HepG2 (cell line): ENCODE results near the gene TSEN54. TPM values are rescaled to one million over a fixed set of nuclear protein-coding genes. Genes with fewer than 3 reads are reported as not detected.

Experiments used
- ATAC-seq: fragments of 200-7000 bp; cut with Tn5 transposase; 3 replicates; pipeline ENCODE4 v1.9.1; 2020; ENCODE audit warnings: mild to moderate bottlenecking, moderate library complexity
- BruUV-seq: library from RNA; stranded (reverse); fragments of 400-500 nt; replicated peaks from 2 replicates; lab custom pipeline; 2021; lab: Mats Ljungman, UMichigan
- CTCF ChIA-PET: fragments of 300-600 bp; formaldehyde crosslinking; extraction: SDS; loops from one replicate; lab custom pipeline; 2021; ENCODE audit warnings: low total read pairs, inconsistent platforms, low intra/inter-chr PET ratio; lab: Yijun Ruan, JAX
- POLR2A ChIA-PET: fragments of 350-600 bp; sonication (Branson Sonifier 250); formaldehyde crosslinking; loops from one replicate; lab custom pipeline; 2020; ENCODE audit warnings: antibody characterized with exemption, inconsistent platforms; lab: Yijun Ruan, JAX
- DNase-seq: peaks from one replicate; pipeline ENCODE4 v3.0.0-alpha.2; 2015; ENCODE audit warnings: low spot score
- FAIRE-seq: peaks from 3 replicates; lab custom pipeline; 2011; peaks lifted over from hg19 to GRCh38; lab: Jason Lieb, UNC
- H2AFZ ChIP-seq: one replicate; pipeline ENCODE4 v1.6.1; 2011; ENCODE audit warnings: low read length, inconsistent platforms
- H3K27ac ChIP-seq: fragments of 300-600 bp; 3 replicates; pipeline ENCODE4 v1.8.0; 2011; ENCODE audit warnings: mixed run types, mild to moderate bottlenecking, mixed read lengths, low read length, inconsistent platforms; ENCODE audit not compliant: insufficient read depth; ENCODE audit errors: extremely low read length
- H3K27me3 ChIP-seq, 2 experiments: fragments of 200-600 bp in 1 of 2; 2 replicates in 1 of 2; 3 replicates in 1 of 2; pipeline versions ENCODE4 v1.6.0 to v1.8.0; 2011; ENCODE audit warnings: low read length in 2 of 2, mild to moderate bottlenecking in 2 of 2, moderate library complexity in 2 of 2, inconsistent platforms in 1 of 2; ENCODE audit not compliant: insufficient read depth in 2 of 2, control insufficient read depth in 1 of 2
- H3K36me3 ChIP-seq, 2 experiments: fragments of 200-600 bp in 1 of 2; replicated peaks in 1 of 2; 2 replicates in 1 of 2; 3 replicates in 1 of 2; pipeline versions ENCODE4 v1.5.1 to v1.8.0; 2011; ENCODE audit warnings: low read length in 2 of 2, inconsistent platforms in 1 of 2; ENCODE audit not compliant: insufficient read depth in 2 of 2, control insufficient read depth in 1 of 2
- H3K4me1 ChIP-seq: 2 replicates; pipeline ENCODE4 v1.5.1; 2012; ENCODE audit warnings: low read length, inconsistent platforms; ENCODE audit not compliant: insufficient read depth
- H3K4me2 ChIP-seq: 2 replicates; pipeline ENCODE4 v1.6.0; 2011; ENCODE audit warnings: low read depth, low read length, inconsistent platforms
- H3K4me3 ChIP-seq, 3 experiments: fragments of 200-600 bp in 1 of 3; sonication (generic), shearing (Covaris generic) in 1 of 3; replicated peaks in 1 of 3; 2 replicates each; pipeline ENCODE4 v1.5.1; 2011 to 2016; ENCODE audit warnings: low read length in 3 of 3, inconsistent platforms in 2 of 3, low read depth in 2 of 3, mild to moderate bottlenecking in 2 of 3, control low read depth in 1 of 3, mixed read lengths in 1 of 3; ENCODE audit not compliant: insufficient read depth in 1 of 3
- H3K79me2 ChIP-seq: one replicate; pipeline ENCODE4 v1.6.1; 2011; ENCODE audit warnings: low read length, inconsistent platforms; ENCODE audit not compliant: insufficient read depth
- H3K9ac ChIP-seq: 2 replicates; pipeline ENCODE4 v1.6.0; 2011; ENCODE audit warnings: mild to moderate bottlenecking, low read depth, low read length, inconsistent platforms; ENCODE audit not compliant: insufficient read depth
- H3K9me3 ChIP-seq: 2 replicates; pipeline ENCODE4 v1.5.1; 2012; ENCODE audit warnings: mild to moderate bottlenecking, low read length
- H4K20me1 ChIP-seq: 2 replicates; pipeline ENCODE4 v1.6.0; 2011; ENCODE audit warnings: inconsistent platforms, mild to moderate bottlenecking, low read length, moderate library complexity; ENCODE audit not compliant: insufficient read depth
- CC2D1A ChIP-seq: sonication (generic); formaldehyde crosslinking; IDR thresholded peaks from 2 replicates; pipeline ENCODE4 v1.8.1; 2023; ENCODE audit warnings: mild to moderate bottlenecking, missing genetic modification reagents
- CHD4 ChIP-seq: fragments of 200-600 bp; sonication (generic); IDR thresholded peaks from 2 replicates; pipeline ENCODE4 v1.7.0; 2017; ENCODE audit warnings: mild to moderate bottlenecking, low read length, borderline replicate concordance
- HIC2 ChIP-seq: sonication (generic); formaldehyde crosslinking; IDR thresholded peaks from 2 replicates; pipeline ENCODE4 v1.9.0; 2022; ENCODE audit warnings: low read depth, missing genetic modification reagents
- KLF16 ChIP-seq, 2 experiments: sonication (generic) in 1 of 2; formaldehyde crosslinking in 1 of 2; IDR thresholded peaks; 2 replicates each; pipeline versions ENCODE4 v1.6.1 to v1.8.0; 2016 to 2023; ENCODE audit warnings: missing genetic modification reagents in 2 of 2, missing compliant biosample characterization in 1 of 2
- KMT2A ChIP-seq: sonication (generic); formaldehyde crosslinking; IDR thresholded peaks from 2 replicates; pipeline ENCODE4 v1.4.0; 2020; ENCODE audit warnings: missing genetic modification reagents
- NR1H2 ChIP-seq: sonication (generic); formaldehyde crosslinking; IDR thresholded peaks from 2 replicates; pipeline ENCODE4 v1.8.1; 2022; ENCODE audit warnings: low read depth, missing genetic modification reagents, borderline replicate concordance
- POGK ChIP-seq: sonication (generic); formaldehyde crosslinking; conservative IDR thresholded peaks from 2 replicates; pipeline ENCODE4 v1.8.0; 2022; ENCODE audit warnings: mild to moderate bottlenecking, moderate library complexity, missing genetic modification reagents
- SUZ12 ChIP-seq: fragments of 150-350 bp; IDR thresholded peaks from 2 replicates; pipeline ENCODE4 v1.6.1; 2014; ENCODE audit warnings: low read depth, low read length
- ZNF766 ChIP-seq: sonication (generic); formaldehyde crosslinking; IDR thresholded peaks from 2 replicates; pipeline ENCODE4 v1.5.0; 2020; ENCODE audit warnings: missing genetic modification reagents, borderline replicate concordance
- WGBS: methylation state at CpG from one replicate; pipeline ENCODE4 v1.1.6; 2017; ENCODE audit warnings: low lambda C conversion rate; 5-methylcytosine and 5-hydroxymethylcytosine counted together
- in situ Hi-C: cut with HindIII; loops from 2 replicates; pipeline ENCODE4 v1.10.0; 2017; ENCODE audit warnings: low pct_unique_long_range_greater_than_20kb; ENCODE audit not compliant: extremely low pct_ligation_motif_present
- intact Hi-C: fragments of 100-400 bp; cut with micrococcal nuclease; formaldehyde crosslinking; loops from one replicate; pipeline ENCODE4 v1.10.0; 2022; ENCODE audit not compliant: unreplicated experiment
- polyA plus RNA-seq, 8 experiments: library from polyadenylated mRNA; depleted of rRNA in 3 of 8; stranded (reverse) in 7 of 8; unstranded in 1 of 8; fragments of >200 nt; fragmentation: Illumina TruSeq in 4 of 8; extraction: Trizol in 4 of 8; gene quantifications; 2 replicates each; pipeline versions ENCODE4 v1.2.1 to v1.2.3, GENCODE V29; 2011 to 2016; ENCODE audit warnings: low read depth in 4 of 8, missing spikeins in 1 of 8, mixed read lengths in 1 of 8; ENCODE audit not compliant: insufficient read depth in 1 of 8
- total RNA-seq, 5 experiments: library from RNA; depleted of rRNA; stranded (reverse); fragments of >200 nt; fragmentation: Illumina TruSeq; extraction: Trizol; gene quantifications; 2 replicates each; pipeline ENCODE4 v1.2.3, GENCODE V29; 2016; ENCODE audit warnings: low read depth in 1 of 5
- TF ChIP-seq, protein P1 (sequence below): sonication (generic); formaldehyde crosslinking; IDR thresholded peaks from 2 replicates; pipeline ENCODE4 v1.4.0; 2020; ENCODE audit warnings: missing genetic modification reagents, mild to moderate bottlenecking, borderline replicate concordance
- TF ChIP-seq, protein P2 (sequence below): sonication (generic); formaldehyde crosslinking; conservative IDR thresholded peaks from 2 replicates; pipeline ENCODE4 v1.8.0; 2022; ENCODE audit warnings: low read depth, missing genetic modification reagents

TSEN54 gene
- total and polyA plus RNA-seq, 2 of the 13 experiments (the other 11 are each of a cell fraction or from before 2014, with no cell fraction given): 62.9 to 63.3 TPM

GRCh38 chr17:75503337-75503950, 12.9 kb upstream of the TSEN54 start:
- no peaks in the 10 kb centered on the region for H3K79me2 ChIP-seq
- H3K4me3 ChIP-seq: no peak overlapping the region
- CTCF ChIA-PET: interaction anchor here (1.2 to 2.7 kb wide), 3 partner anchors 12 to 98 kb away, joined by 3 to 22 read pairs (median 4); partner anchors contain the start of genes CASKIN2, LLGL2 and TSEN54
- no peaks in the 10 kb centered on the region for H3K27me3 ChIP-seq
- H3K4me1 ChIP-seq: peaks cover 22% of the 10 kb centered on the region
- no TSS peak for BruUV-seq
- no peaks in the 10 kb centered on the region for H4K20me1 ChIP-seq
- ATAC-seq (no peak), FAIRE-seq (no peak), DNase-seq (no peak)
- H3K27ac ChIP-seq: no peak overlapping the region
- peaks cover 13 to 42% of the 10 kb centered on the region in 2 experiments; a peak in 4 of 5 replicates for H3K36me3 ChIP-seq
- no peaks in the 10 kb centered on the region for H3K9me3 ChIP-seq
- POLR2A ChIA-PET: interaction anchor here (0.9 to 1.0 kb wide), 2 partner anchors 8 to 54 kb away, joined by 3 to 4 read pairs; no protein-coding TSS in a partner anchor
- intact Hi-C loops (no loop called here), in situ Hi-C loops (no loop called here)
- WGBS: 93% methylated on average over 9 of the region's 23 CpGs
- H2AFZ ChIP-seq: no peak overlapping the region
- no peak overlapping the region for H3K4me2 ChIP-seq
- H3K9ac ChIP-seq: no peak overlapping the region
- TF ChIP-seq HIC2 (CRISPR knock-in tag): no peak
- TF ChIP-seq CHD4: no peak
- TF ChIP-seq, protein P1, sequence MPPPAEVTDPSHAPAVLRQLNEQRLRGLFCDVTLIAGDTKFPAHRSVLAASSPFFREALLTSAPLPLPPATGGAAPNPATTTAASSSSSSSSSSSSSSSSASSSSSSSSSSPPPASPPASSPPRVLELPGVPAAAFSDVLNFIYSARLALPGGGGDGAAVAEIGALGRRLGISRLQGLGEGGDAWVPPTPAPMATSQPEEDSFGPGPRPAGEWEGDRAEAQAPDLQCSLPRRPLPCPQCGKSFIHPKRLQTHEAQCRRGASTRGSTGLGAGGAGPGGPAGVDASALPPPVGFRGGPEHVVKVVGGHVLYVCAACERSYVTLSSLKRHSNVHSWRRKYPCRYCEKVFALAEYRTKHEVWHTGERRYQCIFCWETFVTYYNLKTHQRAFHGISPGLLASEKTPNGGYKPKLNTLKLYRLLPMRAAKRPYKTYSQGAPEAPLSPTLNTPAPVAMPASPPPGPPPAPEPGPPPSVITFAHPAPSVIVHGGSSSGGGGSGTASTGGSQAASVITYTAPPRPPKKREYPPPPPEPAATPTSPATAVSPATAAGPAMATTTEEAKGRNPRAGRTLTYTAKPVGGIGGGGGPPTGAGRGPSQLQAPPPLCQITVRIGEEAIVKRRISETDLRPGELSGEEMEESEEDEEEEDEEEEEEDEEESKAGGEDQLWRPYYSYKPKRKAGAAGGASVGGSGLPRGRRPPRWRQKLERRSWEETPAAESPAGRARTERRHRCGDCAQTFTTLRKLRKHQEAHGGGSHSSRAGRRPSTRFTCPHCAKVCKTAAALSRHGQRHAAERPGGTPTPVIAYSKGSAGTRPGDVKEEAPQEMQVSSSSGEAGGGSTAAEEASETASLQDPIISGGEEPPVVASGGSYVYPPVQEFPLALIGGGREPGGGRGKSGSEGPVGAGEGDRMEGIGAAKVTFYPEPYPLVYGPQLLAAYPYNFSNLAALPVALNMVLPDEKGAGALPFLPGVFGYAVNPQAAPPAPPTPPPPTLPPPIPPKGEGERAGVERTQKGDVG (CRISPR knock-in tag): no peak
- TF ChIP-seq CC2D1A (CRISPR knock-in tag): no peak
- TF ChIP-seq ZNF766 (CRISPR knock-in tag): no peak
- no peak for TF ChIP-seq KLF16 (CRISPR knock-in tag; IDR thresholded peaks at IDR 0.05)
- TF ChIP-seq POGK: no peak
- TF ChIP-seq NR1H2 (CRISPR knock-in tag): no peak
- TF ChIP-seq, protein P2, sequence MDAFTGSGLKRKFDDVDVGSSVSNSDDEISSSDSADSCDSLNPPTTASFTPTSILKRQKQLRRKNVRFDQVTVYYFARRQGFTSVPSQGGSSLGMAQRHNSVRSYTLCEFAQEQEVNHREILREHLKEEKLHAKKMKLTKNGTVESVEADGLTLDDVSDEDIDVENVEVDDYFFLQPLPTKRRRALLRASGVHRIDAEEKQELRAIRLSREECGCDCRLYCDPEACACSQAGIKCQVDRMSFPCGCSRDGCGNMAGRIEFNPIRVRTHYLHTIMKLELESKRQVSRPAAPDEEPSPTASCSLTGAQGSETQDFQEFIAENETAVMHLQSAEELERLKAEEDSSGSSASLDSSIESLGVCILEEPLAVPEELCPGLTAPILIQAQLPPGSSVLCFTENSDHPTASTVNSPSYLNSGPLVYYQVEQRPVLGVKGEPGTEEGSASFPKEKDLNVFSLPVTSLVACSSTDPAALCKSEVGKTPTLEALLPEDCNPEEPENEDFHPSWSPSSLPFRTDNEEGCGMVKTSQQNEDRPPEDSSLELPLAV: no peak
- no peak for TF ChIP-seq SUZ12
- TF ChIP-seq KMT2A (CRISPR knock-in tag): no peak
